NOMO-1 treated with DMSO at 0.1 percent for 48 hours (cell line): ENCODE data around the gene NT5C2.
A peak's percentile ranks its signal among the peaks of the same experiment; 100 is the strongest.
"Not testable (repeated sequence)": the region's sequence is repeated elsewhere in the genome, so short reads cannot be mapped to it uniquely, and the experiment has no call there.

Experiments
- DNase-seq: peaks from one replicate; lab custom pipeline; 2025; ENCODE audit not compliant: unreplicated experiment; lab: John Stamatoyannopoulos, UW

The NT5C2 gene

GRCh38 chr10:103202319-103202718 is 9.2 kb upstream of the NT5C2 start:
- DNase-seq: peak; percentile 92

DNA sequence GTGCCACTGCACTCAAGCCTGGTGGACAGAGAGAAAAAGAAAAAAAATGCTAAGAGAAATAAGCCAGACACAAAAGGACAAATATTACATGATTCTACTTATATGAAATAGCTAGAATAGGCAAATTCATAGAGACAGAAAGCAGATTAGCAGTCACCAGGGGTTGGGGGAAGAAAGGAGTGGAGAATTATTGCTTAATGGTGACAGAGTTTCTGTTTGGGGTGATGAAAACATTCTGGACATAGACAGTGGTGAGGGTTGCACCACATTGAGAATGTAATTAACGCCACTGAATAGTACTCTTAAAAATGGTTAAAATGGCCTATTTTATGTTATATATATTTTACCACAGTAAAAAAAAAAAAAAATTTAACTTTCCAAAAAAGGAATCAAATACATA is 6.4 kb upstream of the NT5C2 start:
- peak; percentile 92 for DNase-seq

DNA sequence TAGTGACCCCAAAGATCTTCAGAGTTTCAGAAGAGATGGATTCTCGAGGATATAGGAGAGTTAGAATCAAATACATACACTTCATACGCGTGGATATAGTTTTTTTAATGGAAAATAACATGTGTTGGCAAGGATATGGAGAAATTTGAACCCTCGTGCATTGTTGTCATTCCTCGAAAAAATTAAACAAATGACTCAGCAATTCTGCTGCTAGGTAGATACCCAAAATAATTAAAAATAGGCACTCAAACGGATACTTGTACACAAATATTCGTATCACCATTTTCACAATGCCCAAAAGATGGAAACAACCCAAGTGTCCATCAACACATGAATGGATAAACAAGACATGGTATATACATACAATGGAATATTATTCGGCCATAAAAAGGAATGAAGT is 5.6 kb upstream of the NT5C2 start:
- no peak for DNase-seq

DNA sequence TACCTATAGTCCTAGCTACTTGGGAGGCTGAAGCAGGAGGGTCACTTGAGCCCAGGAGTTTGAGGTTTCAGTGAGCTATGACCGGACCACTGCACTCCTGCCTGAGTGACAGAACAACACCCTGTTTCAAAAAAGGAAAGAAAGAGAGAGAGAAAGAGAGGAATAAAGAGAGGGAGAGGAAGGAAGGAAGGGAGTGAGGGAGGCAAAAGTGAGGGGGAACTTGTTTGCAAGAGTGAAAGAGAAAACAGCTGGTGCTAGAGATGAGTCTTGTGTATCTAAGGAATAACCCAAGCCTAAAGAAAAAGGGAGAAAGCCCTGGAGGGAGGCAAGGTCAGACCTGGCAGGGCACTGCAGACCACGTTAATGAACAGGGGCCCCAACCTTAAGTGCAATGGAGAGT is 4.8 kb upstream of the NT5C2 start:
- no peak for DNase-seq

DNA sequence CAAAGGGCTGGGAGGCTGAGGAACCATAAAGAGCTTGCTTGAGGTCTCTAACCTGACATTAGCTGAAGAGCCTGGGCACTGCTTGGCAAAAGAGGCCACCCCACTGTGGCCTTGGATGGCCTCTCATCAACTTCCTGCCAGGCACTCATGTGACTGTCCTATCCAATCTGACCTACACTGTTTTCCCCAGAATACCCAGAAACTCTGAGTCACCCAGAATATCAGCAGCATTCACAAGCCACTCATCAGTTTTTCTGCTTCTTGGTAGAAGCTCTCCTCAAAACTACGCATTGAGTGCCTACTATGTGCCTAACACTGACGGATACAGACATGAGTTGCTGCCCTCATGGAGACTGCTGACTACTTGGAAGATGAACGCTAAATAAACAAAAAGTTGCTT is 4.1 kb upstream of the NT5C2 start:
- peak; percentile 87 for DNase-seq

GRCh38 chr10:103196516-103196915 is 3.4 kb upstream of the NT5C2 start:
- no peak for DNase-seq

DNA sequence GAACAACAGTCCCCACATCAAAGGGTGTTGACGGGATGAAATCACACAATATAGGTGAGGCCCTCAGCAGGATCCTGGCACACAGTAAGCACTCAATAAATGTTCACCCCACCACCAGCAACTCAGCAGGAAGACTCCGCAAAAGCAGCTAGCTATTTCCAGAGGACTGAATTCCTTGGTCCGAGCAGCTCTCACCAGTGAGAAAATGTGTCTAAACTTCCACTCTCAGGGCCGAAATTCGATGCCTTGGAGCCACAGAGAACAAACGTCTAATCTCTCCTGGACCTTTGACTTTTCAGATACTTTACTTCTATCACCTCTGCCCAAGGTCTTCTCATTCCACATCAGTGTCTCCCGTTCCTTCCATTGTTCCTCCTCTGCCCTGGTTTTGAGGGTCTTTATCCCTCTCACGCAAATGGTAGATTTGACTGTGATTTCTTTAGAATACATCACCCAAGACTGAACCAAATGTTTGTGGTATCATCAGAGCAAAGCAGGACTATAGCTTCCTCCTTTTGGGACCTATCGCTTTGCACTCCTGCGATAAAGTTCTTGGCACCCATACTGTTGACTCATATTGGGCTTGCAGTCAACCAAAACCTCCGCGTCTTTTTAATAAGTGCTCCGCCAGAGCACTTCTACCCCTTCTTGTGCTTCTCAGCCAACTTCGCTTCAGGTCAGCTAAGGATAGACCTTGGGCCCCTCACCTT is 903 bp upstream of the NT5C2 start:
- DNase-seq: peak; percentile 35

DNA sequence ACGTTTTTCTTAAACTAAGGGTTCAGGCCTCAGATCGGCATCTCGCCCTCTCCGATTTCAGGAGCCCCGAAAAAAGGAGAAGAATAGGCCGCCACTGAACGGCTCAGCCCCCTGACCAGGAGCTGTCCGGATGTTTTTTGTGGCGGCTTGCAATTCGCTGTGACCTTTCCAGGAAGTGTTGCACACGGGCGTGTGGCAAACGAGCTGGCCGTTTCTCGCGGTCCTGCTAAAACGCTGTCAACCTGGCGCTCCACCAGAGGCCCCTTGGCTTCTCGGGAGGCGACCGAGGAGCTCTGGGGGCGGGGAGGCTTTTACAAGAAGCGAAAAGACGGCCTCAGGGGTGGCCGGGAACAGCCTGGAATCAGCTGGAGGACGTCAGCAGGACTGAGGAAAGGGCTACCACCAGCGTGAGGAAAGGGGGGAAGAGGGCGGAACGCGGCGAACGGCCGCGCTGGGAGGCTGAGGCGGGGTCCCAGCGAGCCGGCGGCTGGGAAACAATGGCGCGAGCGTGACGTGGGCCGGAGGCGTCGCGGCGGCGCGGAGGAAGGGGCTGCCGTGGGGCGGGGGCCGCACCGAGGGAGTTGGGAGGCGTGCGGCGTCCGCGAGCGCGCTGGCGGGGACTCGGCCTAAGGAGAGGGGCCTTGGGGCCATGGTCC is 493 bp downstream of the NT5C2 start:
- peak; percentile 90 for DNase-seq

- no peak for DNase-seq
Observed at GRCh38 chr10:103192089-103192450, 1.0 kb downstream of the NT5C2 start.

DNA sequence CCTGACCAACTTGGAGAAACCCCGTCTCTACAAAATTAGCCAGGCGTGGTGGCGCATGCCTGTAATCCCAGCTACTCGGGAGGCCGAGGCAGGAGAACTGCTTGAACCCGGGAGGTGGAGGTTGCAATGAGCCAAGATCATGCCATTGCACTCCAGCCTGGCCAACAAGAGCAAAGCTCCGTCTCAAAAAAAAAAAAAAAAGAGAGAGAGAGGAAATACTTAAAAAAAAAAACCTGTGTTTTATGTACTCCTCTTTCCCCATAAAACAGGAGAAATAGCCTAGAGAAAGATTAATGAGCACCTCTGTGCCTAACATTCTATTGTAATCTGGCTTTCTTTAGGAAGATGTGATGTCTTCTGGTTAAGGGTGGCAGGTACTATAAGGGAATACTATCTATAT is 1.9 kb downstream of the NT5C2 start:
- not testable (repeated sequence) for DNase-seq

GRCh38 chr10:103188853-103189252 is 4.2 kb downstream of the NT5C2 start:
- no peak for DNase-seq

GRCh38 chr10:103186128-103186527 is 6.9 kb downstream of the NT5C2 start:
- DNase-seq: no peak

DNA sequence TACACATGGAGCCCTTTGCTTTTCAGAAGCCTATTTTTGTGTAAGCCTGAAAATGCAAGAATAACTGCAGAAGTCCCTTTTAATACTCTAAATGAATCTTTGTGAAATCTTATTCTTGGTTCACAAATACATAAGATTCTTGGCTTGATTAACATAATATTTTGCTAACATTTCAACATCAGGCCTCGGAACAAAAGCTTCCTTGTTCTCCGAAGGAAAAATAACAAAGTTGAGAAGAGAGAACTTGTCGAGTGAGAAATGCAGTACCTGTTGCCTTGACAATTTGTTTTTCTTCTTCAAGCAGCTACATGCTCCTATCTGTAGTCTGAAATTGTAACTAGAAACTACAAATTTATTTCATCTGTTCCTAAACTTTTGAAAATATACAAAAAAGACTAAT is 8.5 kb downstream of the NT5C2 start:
- peak; percentile 15 for DNase-seq

DNA sequence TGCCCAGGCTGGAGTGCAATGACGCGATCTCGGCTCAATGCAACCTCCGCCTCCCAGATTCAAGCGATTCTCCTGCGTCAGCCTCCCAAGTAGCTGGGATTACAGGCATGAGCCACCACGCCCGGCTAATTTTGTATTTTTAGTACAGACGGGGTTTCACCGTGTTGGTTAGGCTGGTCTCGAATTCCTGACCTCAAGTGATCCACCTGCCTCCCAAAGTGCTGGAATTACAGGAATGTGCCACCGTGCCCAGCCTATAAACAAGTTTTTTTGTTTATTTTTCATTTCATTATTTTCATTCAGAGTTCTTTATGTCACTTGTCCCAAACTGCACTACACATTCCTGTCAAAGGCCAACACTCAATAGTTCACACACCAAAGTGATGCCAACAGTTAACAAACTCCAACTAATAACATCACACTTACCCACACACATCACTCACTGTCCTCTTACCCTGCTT is 9.1 kb downstream of the NT5C2 start:
- not testable (repeated sequence) for DNase-seq

DNA sequence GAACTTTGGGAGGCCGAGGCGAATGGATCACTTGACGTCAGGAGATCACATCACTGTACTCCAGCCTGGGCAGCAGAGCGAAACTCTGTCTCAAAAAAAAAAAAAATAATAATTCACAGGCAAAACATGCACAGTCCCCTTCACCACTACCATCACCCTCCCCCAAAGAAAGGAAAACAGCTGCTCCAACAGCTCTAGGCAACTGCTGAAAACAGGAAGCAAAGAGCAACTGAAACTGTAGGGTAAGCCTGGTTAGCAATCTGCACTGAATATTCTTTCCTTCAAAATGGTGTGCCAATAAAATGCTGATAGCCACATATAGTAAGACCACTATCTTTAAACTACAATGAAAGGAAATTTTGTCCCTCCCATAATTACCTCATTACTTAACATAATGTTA is 11.8 kb downstream of the NT5C2 start:
- DNase-seq: peak; percentile 97

DNA sequence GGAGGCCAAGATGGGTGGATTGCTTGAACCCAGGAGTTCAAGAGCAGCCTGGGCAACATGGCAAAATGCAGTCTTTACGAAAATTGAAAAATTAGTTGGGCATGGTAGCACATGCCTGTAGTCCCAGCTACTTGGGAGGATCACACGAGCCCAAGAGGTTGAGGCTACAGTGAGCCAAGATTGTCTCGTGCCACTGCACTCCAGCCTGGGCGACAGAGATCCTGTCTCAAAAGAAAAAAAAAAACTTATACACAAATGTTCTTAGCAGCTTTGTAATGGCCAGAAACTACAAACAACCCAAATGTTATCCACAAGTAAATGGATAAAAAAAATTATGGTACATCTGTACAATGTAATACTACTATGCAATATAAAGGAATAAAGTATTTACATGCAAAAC is 12.6 kb downstream of the NT5C2 start:
- DNase-seq: no peak

DNA sequence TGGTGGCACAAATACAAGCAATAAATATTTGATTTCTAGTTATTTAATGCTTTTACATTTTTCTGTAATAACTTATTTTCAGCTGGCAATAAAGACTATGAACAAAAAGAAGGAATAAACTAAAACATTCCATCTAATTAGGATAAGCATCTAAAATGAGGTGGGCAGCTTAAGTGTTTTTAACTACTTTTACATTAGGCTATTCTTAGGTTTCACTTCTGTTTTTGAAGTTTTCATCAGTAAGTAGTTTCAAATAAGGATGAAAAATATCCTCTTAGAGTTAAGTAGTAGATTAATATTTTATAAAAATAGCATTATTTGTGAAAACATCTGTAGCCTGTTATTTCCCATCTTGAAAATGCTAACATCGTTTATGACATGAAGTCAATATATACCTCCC is 15.9 kb downstream of the NT5C2 start:
- peak; percentile 44 for DNase-seq

GRCh38 chr10:103175580-103176285 is 17.3 kb downstream of the NT5C2 start:
- no peak for DNase-seq

DNA sequence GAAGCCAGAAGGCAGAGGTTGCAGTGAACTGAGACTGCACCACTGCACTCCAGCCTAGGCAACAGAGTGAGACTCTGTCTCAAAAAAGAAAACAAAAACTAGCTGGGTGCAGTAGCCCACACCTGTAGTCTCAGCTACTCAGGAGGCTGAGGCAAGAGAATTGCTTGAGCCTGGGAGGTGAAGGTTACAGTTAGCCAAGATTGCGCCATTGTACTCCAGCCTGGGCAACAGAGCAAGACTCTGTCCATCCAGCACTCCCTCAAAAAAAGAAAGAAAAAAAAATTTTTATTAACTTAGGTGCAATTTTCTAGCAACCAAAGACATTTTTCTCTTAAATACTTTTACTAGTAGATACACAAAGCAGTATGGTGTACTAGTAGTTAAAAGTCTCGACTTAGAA is 18.7 kb downstream of the NT5C2 start:
- DNase-seq: not testable (repeated sequence)

DNA sequence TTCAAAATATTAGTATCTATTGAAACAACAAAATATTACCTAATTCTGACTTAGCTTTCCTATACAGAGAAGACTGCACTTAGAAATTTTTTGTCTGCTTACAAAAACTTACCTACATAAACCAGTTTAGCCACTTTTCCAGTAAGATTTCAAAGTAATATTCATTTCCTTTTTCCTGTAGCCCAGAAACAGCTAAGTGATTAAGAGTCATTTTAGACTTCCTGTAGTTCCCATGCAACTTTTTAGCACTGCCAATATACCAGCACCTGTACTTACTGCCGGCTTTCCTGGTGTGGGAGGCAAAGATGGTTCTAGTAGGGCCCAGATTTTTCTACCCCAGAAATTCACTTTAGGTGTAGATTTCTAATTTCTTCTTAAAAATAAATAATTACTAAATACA is 21.8 kb downstream of the NT5C2 start:
- no peak for DNase-seq

DNA sequence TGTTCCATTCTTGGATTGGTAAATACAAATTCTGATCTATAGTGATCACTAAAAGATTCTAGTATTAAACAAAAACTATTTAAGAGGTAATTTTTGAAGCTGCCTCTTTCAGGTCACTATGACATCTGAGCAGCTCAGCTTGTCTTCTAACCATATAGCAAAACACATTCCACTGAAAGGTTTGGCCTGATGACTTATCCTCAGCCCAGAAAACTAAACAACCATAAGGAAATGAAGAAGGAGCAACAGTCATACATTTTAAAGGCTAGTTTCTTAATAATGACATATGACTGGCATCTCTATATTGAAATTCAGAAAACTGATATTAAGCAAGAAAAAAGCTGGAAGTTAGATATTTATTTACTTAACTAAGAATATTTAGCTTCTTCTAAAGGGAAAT is 24.6 kb downstream of the NT5C2 start:
- no peak for DNase-seq

DNA sequence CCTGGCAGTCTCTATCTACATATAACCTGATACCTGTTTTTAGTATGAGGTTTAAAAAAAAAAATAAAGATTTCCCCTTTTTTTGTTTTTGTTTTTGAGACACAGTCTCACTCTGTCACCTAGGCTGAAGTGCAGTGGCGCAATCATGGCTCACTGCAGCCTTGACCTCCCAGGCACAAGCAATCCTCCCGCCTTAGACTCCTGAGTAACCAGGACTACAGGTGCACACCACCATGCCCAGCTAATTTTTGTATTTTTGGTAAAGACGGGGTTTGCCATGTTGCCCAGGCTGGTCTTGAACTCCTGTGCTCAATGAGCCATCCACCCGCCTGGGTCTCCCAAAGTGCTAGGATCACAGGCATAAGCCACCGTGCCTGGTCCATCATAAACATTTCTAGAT is 25.5 kb downstream of the NT5C2 start:
- DNase-seq: not testable (repeated sequence)
